ENCODE data around the gene IGFL1. TPM values are rescaled to one million over a fixed set of nuclear protein-coding genes. Genes with fewer than 3 reads are reported as not detected.

IGFL1 gene
- not detected for total RNA-seq

DNA sequence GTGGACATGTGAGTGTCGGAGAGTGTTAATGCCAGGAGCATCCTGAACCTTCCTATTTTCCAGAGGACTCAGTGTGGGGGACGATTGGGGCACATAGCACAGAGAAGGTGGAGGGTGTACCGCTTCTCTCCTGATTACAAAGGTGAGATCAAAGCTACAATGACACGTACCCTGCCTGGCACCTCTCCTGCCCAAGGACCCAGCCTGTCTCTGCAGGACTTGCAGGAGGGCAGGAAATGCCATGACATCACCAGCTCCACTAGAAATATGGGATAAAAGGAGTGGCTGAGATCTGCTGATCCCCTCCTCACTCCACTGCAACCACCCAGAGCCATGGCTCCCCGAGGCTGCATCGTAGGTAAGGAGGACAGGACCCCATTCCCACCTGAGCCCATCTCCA, at the start of gene IGFL1:
Gene IGFL1, plus strand, starts transcription at position 301 of the 400 bp plus-strand sequence. Its CDS starts 33 bp downstream, at position 334.

Other genes starting within 250 kb of the IGFL1 start
- 10.3 TPM for gene CCDC61, start 234.3 kb upstream of the IGFL1 start, total RNA-seq
- 0.93 TPM for gene PGLYRP1, start 206.7 kb upstream of the IGFL1 start, total RNA-seq
- 0.77 TPM for gene IGFL4, start 188.7 kb upstream of the IGFL1 start, total RNA-seq
- gene IGFL3, start 105.1 kb upstream of the IGFL1 start, total RNA-seq: not detected
- gene IGFL2, start 81.5 kb upstream of the IGFL1 start, total RNA-seq: not detected
- 73.6 TPM for gene HIF3A, start 67.3 kb downstream of the IGFL1 start, total RNA-seq
- gene PPP5C, start 117.3 kb downstream of the IGFL1 start, total RNA-seq: 68.8 TPM
- gene CCDC8, start 183.8 kb downstream of the IGFL1 start, total RNA-seq: 43.4 TPM
- 7.1 TPM for gene PNMA8C, start 199.2 kb downstream of the IGFL1 start, total RNA-seq
- gene PNMA8A, start 241.8 kb downstream of the IGFL1 start, total RNA-seq: 72.3 TPM